HG03460 (cell line): ENCODE measurements around the gene KIFBP.
"Not testable (repeated sequence)": the region's sequence is repeated elsewhere in the genome, so short reads cannot be mapped to it uniquely, and the experiment has no call there.

Experiments
- ATAC-seq: cut with Tn5 transposase; IDR thresholded peaks from one replicate; pipeline ENCODE4 v1.9.1; 2021; ENCODE audit not compliant: unreplicated experiment

Gene KIFBP, protein sequence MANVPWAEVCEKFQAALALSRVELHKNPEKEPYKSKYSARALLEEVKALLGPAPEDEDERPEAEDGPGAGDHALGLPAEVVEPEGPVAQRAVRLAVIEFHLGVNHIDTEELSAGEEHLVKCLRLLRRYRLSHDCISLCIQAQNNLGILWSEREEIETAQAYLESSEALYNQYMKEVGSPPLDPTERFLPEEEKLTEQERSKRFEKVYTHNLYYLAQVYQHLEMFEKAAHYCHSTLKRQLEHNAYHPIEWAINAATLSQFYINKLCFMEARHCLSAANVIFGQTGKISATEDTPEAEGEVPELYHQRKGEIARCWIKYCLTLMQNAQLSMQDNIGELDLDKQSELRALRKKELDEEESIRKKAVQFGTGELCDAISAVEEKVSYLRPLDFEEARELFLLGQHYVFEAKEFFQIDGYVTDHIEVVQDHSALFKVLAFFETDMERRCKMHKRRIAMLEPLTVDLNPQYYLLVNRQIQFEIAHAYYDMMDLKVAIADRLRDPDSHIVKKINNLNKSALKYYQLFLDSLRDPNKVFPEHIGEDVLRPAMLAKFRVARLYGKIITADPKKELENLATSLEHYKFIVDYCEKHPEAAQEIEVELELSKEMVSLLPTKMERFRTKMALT

GRCh38 chr10:68988530-68989316, at the start of gene KIFBP:
TSS of gene KIFBP (plus strand) at chr10:68988803. CDS start at chr10:68988833, 30 bp downstream.
- ATAC-seq = peak; percentile 81

GRCh38 chr10:68938884-68939283, 49.7 kb upstream of the KIFBP start:
- ATAC-seq = no peak

- not testable (repeated sequence) for ATAC-seq
These were observed 47.7 kb upstream of the KIFBP start for GRCh38 chr10:68940917-68941316.

GRCh38 chr10:68950598-68950997, 38.0 kb upstream of the KIFBP start:
- no peak for ATAC-seq

DNA sequence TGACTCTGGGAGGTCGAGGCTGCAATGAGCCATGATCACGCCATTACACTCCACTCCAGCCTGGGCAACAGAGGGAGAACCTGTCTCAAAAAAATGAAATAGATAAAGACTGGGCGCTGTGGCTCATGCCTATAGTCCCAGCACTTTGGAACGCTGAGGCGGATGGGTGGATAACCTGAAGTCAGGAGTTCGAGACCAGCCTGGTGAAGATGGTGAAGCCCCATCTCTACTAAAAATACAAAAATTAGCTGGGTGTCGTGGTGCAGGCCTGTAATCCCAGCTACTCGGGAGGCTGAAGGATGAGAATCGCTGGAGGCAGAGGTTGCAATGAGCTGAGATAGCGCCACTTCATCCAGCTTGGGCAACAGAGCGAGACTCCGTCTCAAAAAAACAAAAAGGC, 33.7 kb upstream of the KIFBP start:
- no peak for ATAC-seq

DNA sequence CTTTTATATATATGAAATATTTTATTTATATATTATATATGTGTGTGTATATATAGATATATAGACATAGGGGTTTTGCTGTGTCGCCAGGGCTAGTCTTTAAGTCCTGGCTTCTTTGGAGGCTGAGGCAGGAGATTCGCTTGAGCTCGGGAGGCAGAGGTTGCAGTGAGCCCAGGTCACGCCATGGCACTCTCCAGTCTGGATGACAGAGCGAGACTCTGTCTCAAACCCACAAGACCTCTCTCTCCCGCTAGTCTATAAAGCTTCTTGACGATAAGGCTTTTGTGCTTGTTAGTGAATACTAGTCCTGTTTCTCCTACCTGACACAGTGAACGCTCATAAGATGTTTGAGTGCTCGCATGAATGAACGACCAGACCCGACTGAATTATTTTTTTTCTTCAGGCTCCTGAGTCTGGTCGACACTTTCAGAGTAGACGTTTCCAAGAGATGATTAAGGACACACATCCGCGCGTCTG, 33.2 kb upstream of the KIFBP start:
- ATAC-seq = peak; percentile 9

GRCh38 chr10:68955832-68956532, 32.6 kb upstream of the KIFBP start, which contains the start of gene DDX21:
TSS of gene DDX21 (plus strand) at chr10:68956170. CDS start at chr10:68956226, 56 bp downstream.
- ATAC-seq = peak; percentile 87

- no peak for ATAC-seq
These were observed 31.4 kb upstream of the KIFBP start for GRCh38 chr10:68957284-68957615.

GRCh38 chr10:68957654-68958053, 30.9 kb upstream of the KIFBP start:
- no peak for ATAC-seq

- ATAC-seq = no peak
These were observed 28.7 kb upstream of the KIFBP start for GRCh38 chr10:68959695-68960527.

DNA sequence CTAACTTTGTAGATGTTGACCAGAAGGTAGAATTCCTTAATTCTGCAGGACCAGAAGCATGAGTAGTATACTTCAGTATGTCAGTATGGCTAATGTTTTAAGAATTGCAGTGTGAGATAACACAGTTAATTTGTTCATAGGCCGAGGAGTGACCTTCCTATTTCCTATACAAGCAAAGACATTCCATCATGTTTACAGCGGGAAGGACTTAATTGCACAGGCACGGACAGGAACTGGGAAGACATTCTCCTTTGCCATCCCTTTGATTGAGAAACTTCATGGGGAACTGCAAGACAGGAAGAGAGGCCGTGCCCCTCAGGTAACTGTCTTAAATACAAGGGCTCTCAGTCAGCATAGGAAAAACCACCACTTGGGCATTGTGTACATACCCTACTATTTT, 25.5 kb upstream of the KIFBP start:
- no peak for ATAC-seq

GRCh38 chr10:68973975-68974374, 14.6 kb upstream of the KIFBP start:
- ATAC-seq = no peak

DNA sequence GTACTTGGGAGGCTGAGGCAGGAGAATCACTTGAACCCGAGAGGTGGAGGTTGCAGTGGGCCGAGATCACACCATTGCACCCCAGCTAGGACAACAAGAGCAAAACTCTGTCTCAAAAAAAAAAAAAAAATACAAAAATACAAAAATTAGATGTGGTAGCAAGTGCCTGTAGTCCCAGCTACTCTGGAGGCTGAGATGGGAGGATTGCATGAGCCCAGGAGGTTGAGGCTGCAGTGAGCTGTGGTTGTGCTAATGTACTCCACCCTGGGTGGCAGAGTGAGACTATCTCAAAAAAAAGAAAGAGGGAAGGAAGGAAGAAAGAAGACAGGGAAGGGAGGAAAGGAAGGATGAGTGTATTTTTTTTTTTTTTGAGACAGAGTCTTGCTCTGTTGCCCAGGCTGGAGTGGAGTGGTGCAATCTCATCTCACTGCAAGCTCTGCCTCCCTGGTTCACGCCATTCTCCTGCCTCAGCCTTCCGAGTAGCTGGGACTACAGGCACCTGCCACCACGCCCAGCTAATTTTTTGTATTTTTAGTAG, 12.6 kb upstream of the KIFBP start:
- ATAC-seq = not testable (repeated sequence)

DNA sequence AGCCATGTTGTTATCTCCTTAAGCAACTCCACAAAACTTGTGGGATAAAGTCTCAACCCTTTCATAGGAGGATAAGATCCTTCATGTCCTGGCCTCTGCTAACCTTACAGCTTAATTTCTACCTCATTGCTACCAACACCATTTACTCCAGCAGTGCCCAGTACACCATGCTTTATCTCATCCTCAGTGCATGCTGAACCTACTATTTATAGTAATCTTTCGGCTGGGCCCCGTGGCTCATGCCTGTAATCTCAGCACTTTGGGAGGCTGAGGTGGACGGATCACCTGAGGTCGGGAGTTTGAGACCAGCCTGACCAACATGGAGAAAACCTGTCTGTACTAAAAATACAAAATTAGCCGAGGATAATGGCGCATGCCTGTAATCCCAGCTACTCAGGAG, 8.9 kb upstream of the KIFBP start:
- ATAC-seq = not testable (repeated sequence)

- no peak for ATAC-seq
These were observed 7.5 kb upstream of the KIFBP start for GRCh38 chr10:68981074-68981473.

- no peak for ATAC-seq
These were observed 6.2 kb upstream of the KIFBP start for GRCh38 chr10:68982389-68982788.

DNA sequence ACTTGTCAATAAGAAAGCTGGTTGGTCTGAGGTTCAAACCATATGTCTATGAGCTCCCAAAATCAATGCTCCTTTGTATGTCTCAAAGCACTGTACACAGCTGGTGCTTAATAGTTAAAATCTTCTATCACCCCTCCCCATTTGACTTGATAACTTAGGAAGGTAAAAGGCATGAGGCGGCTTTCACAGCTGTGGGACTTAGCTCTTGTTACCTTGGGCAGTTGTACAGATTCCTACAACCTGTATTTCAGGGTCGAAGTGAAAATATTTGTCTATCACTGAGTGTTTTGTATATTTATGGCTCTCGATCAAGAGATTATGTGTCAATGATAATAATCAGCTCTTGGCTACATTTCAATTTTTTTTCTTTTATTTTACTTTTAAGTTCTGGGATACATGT, 992 bp upstream of the KIFBP start:
- no peak for ATAC-seq

DNA sequence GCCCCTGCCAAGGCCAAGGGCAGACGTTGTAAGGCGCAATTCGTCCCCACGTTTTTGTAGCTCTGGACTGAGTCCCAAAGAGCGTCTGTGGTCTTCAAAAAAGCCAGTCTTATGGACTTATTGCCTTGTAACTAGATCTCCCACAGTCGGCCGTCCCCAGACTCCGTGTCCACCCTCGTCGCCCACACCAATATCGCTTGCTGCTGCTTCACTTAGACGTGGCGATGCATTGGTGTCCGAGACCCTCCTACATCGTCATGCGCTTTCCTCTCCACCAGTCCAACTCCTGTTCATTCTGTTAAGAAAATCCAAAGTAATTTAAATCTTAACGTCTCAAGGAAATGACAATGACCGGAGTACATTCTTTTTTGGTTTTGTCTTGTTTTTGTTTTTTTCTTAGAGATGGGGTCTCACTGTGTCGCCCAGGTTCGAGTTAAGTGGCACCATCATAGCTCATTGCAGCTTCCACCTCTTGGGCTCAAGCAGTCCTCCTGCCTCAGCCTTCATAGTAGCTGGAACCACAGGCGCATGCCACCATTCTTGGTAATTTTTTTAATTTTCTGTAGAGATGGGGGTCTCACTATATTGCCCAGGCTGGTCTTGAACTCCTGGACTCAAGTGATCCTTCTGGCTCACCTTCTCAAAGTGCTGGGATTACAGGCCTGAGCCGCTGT, 851 bp downstream of the KIFBP start:
- no peak for ATAC-seq
